ENCODE data around the gene CDK4. TPM values are rescaled to one million over a fixed set of nuclear protein-coding genes. Genes with fewer than 3 reads are reported as not detected.

The CDK4 gene
- polyA plus RNA-seq, 2 donors: 22.1 to 52.6 TPM

Other genes starting within 250 kb of the CDK4 start
- gene DDIT3, start 231.8 kb downstream of the CDK4 start, polyA plus RNA-seq: 10 to 100 TPM; 19.8 to 30.7 TPM
- 10 to 100 TPM; 14.7 to 35.0 TPM for gene MBD6, start 229.5 kb downstream of the CDK4 start, polyA plus RNA-seq
- gene DCTN2, start 205.1 kb downstream of the CDK4 start, polyA plus RNA-seq: 100 to 1,000 TPM in 1 of 2 donors, 10 to 100 TPM in 1; 77.4 to 159 TPM
- gene KIF5A, start 202.3 kb downstream of the CDK4 start, polyA plus RNA-seq: under 1 TPM; 0.12 to 0.24 TPM
- gene PIP4K2C, start 161.1 kb downstream of the CDK4 start, polyA plus RNA-seq: 10 to 100 TPM in 1 of 2 donors, 1 to 10 TPM in 1; 9.4 to 20.3 TPM
- 10 to 100 TPM; 11.6 to 16.7 TPM for gene DTX3, start 147.5 kb downstream of the CDK4 start, polyA plus RNA-seq
- gene ARHGEF25, start 140.9 kb downstream of the CDK4 start, polyA plus RNA-seq: 10 to 100 TPM; 18.4 to 20.8 TPM
- gene B4GALNT1, start 119.1 kb downstream of the CDK4 start, polyA plus RNA-seq: under 1 TPM; 0.10 to 0.18 TPM
- gene OS9, start 58.2 kb downstream of the CDK4 start, polyA plus RNA-seq: 100 to 1,000 TPM; 106 to 120 TPM
- under 1 TPM; 0.61 to 0.94 TPM for gene AGAP2, start 13.6 kb downstream of the CDK4 start, polyA plus RNA-seq
- 10 to 100 TPM; 16.3 to 19.8 TPM for gene TSPAN31, start 7.3 kb downstream of the CDK4 start, polyA plus RNA-seq
- gene MARCHF9, start 2.8 kb upstream of the CDK4 start, polyA plus RNA-seq: 10 to 100 TPM in 1 of 2 donors, 1 to 10 TPM in 1; 8.0 to 10.9 TPM
- under 1 TPM; 0.64 to 0.96 TPM for gene CYP27B1, start 14.8 kb upstream of the CDK4 start, polyA plus RNA-seq
- gene METTL1, start 19.8 kb upstream of the CDK4 start, polyA plus RNA-seq: 10 to 100 TPM; 18.8 to 19.3 TPM
- 1 to 10 TPM; 1.1 to 2.4 TPM for gene EEF1AKMT3, start 20.3 kb upstream of the CDK4 start, polyA plus RNA-seq
- 10 to 100 TPM; 20.5 to 30.4 TPM for gene TSFM, start 30.5 kb upstream of the CDK4 start, polyA plus RNA-seq
- 1 to 10 TPM; 2.1 to 4.4 TPM for gene AVIL, start 66.4 kb upstream of the CDK4 start, polyA plus RNA-seq
- gene CTDSP2, start 94.4 kb upstream of the CDK4 start, polyA plus RNA-seq: 10 to 100 TPM; 22.4 to 34.7 TPM
- gene ATP23, start 189.3 kb upstream of the CDK4 start, polyA plus RNA-seq: 10 to 100 TPM in 1 of 2 donors, 1 to 10 TPM in 1; 5.7 to 11.0 TPM

Data from esophagus (tissue), 2 donors.